NCI-H2196 (cell line): Measurements from ENCODE around the gene PRR33.

Experiments used
- DNase-seq: peaks from one replicate; lab custom pipeline; 2025; ENCODE audit not compliant: unreplicated experiment; lab: John Stamatoyannopoulos, UW

PRR33 gene

GRCh38 chr11:1839924-1840779 is 51.5 kb downstream of the PRR33 start:
- no peak for DNase-seq

GRCh38 chr11:1839204-1839923 is 52.3 kb downstream of the PRR33 start:
- DNase-seq = no peak

DNA sequence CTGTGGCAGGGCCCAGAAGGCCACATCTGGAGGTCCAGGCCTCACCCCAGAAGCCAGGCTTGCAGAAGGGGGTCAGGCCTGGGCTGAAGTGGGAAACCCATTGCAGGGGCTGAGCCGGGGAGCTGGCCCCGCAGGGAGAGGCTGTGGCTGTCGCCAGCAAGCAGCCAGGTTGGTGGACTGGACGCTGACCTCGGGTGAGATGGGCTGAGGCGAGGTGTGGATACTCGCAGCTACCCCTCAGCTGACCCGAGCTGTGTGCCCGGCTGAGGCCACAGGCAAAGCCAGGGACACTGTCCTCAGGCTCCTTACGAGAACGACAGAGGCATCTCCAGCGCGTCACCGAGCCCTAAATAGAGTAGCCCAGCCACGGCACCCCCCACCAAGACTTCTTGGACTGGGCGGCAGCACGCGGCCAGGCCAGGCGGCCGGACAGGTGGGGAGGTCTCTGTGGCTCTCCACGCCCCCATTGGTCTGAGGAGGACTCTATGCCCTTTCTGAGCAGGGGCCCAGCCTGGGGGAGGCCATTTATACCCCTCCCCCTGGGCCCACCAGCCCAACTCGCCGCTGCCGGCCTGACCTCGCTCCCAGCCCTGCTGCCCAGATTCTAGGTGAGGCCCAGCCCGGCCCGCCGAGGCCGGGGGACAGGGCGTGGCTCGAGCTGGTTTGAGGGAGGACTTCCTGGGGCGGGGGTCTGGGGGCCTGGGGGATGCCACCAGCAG is 53.1 kb downstream of the PRR33 start, which contains the start of gene TNNI2:
Gene TNNI2 (plus strand): TSS at position 556 of the 719 bp plus-strand sequence. CDS start 716 bp downstream, outside the sequence.
- no peak for DNase-seq
